KMS-11 (cell line): ENCODE measurements around the gene PTP4A2.

ENCODE experiments used
- H2AFZ ChIP-seq: fragments of 200-600 bp; sonication (generic); 2 replicates; pipeline ENCODE4 v1.6.1; 2016; ENCODE audit warnings: antibody characterized with exemption, mixed run types, low read depth
- H3K27ac ChIP-seq: fragments of 200-600 bp; sonication (generic); 2 replicates; pipeline ENCODE4 v1.6.1; 2016; ENCODE audit warnings: mild to moderate bottlenecking, mixed run types
- H3K27me3 ChIP-seq: fragments of 200-600 bp; sonication (generic); 2 replicates; pipeline ENCODE4 v1.6.1; 2017; ENCODE audit warnings: mild to moderate bottlenecking, low read depth, mixed run types, moderate library complexity; ENCODE audit not compliant: insufficient read depth
- H3K36me3 ChIP-seq: fragments of 200-600 bp; sonication (generic); 2 replicates; pipeline ENCODE4 v1.6.1; 2017; ENCODE audit warnings: mild to moderate bottlenecking, mixed run types; ENCODE audit not compliant: insufficient read depth
- H3K4me1 ChIP-seq: fragments of 200-600 bp; sonication (generic); 2 replicates; pipeline ENCODE4 v1.6.1; 2016; ENCODE audit warnings: mild to moderate bottlenecking, low read depth, mixed run types; ENCODE audit not compliant: poor library complexity, severe bottlenecking
- H3K4me2 ChIP-seq: fragments of 200-600 bp; sonication (generic); 2 replicates; pipeline ENCODE4 v1.7.0; 2016; ENCODE audit warnings: mild to moderate bottlenecking, mixed run types
- H3K4me3 ChIP-seq: fragments of 200-600 bp; sonication (generic); IDR thresholded peaks from 2 replicates; pipeline ENCODE4 v1.6.1; 2017; ENCODE audit warnings: low read depth, low read length, mixed read lengths; ENCODE audit not compliant: insufficient read depth
- H3K79me2 ChIP-seq: fragments of 200-600 bp; sonication (generic); 2 replicates; pipeline ENCODE4 v1.6.1; 2016; ENCODE audit warnings: low read depth, mixed run types; ENCODE audit not compliant: insufficient read depth
- H3K9ac ChIP-seq: fragments of 200-600 bp; sonication (generic); 2 replicates; pipeline ENCODE4 v1.6.1; 2016; ENCODE audit warnings: mild to moderate bottlenecking, mixed run types
- H4K20me1 ChIP-seq: fragments of 200-600 bp; sonication (generic); 2 replicates; pipeline ENCODE4 v1.6.1; 2016; ENCODE audit warnings: mild to moderate bottlenecking, mixed run types; ENCODE audit not compliant: insufficient read depth
- TF ChIP-seq, protein P1 (sequence below): fragments of 200-600 bp; sonication (generic); conservative IDR thresholded peaks from 2 replicates; pipeline ENCODE4 v1.6.1; 2017; ENCODE audit warnings: low read depth, mild to moderate bottlenecking, antibody characterized with exemption, low read length, moderate library complexity, mixed read lengths

The PTP4A2 gene

GRCh38 chr1:31906557-31906956 lies 31.6 kb downstream of the PTP4A2 start:
- peaks cover 4% of the 10 kb centered on the region; the same call in 1 of the 2 replicates for H3K36me3 ChIP-seq

GRCh38 chr1:31905681-31906080 lies 32.5 kb downstream of the PTP4A2 start:
- no peaks in the 10 kb centered on the region for H3K27me3 ChIP-seq
- 0 out of 2 replicates have a peak, but pooled peaks cover 7% of the 10 kb centered on the region for H4K20me1 ChIP-seq
- peaks cover 9% of the 10 kb centered on the region; the same call in 1 of the 2 replicates for H3K79me2 ChIP-seq
- H3K27ac ChIP-seq: no peak overlapping the region
- no peak overlapping the region for H3K4me3 ChIP-seq
- TF ChIP-seq, protein P1, sequence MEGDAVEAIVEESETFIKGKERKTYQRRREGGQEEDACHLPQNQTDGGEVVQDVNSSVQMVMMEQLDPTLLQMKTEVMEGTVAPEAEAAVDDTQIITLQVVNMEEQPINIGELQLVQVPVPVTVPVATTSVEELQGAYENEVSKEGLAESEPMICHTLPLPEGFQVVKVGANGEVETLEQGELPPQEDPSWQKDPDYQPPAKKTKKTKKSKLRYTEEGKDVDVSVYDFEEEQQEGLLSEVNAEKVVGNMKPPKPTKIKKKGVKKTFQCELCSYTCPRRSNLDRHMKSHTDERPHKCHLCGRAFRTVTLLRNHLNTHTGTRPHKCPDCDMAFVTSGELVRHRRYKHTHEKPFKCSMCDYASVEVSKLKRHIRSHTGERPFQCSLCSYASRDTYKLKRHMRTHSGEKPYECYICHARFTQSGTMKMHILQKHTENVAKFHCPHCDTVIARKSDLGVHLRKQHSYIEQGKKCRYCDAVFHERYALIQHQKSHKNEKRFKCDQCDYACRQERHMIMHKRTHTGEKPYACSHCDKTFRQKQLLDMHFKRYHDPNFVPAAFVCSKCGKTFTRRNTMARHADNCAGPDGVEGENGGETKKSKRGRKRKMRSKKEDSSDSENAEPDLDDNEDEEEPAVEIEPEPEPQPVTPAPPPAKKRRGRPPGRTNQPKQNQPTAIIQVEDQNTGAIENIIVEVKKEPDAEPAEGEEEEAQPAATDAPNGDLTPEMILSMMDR: no peak
- H3K4me2 ChIP-seq: no peak overlapping the region
- peaks cover 23% of the 10 kb centered on the region for H3K4me1 ChIP-seq
- no peak overlapping the region for H2AFZ ChIP-seq
- peaks cover 4% of the 10 kb centered on the region; the same call in 1 of the 2 replicates for H3K36me3 ChIP-seq
- H3K9ac ChIP-seq: no peak overlapping the region

More at GRCh38 chr1:31906557-31906956, 31.6 kb downstream of the PTP4A2 start:
- Histone ChIP-seq H3K27ac (no peak overlapping the region), H2AFZ (no peak overlapping the region), H3K79me2 (peaks cover 14% of the 10 kb centered on the region; the same call in 1 of the 2 replicates), H3K9ac (no peak overlapping the region), H4K20me1 (peaks cover 7% of the 10 kb centered on the region; the same call in 1 of the 2 replicates), H3K27me3 (no peaks in the 10 kb centered on the region), H3K4me2 (no peak overlapping the region), H3K4me1 (peaks cover 23% of the 10 kb centered on the region), H3K4me3 (no peak overlapping the region)
- TF ChIP-seq, protein P1: no peak

DNA sequence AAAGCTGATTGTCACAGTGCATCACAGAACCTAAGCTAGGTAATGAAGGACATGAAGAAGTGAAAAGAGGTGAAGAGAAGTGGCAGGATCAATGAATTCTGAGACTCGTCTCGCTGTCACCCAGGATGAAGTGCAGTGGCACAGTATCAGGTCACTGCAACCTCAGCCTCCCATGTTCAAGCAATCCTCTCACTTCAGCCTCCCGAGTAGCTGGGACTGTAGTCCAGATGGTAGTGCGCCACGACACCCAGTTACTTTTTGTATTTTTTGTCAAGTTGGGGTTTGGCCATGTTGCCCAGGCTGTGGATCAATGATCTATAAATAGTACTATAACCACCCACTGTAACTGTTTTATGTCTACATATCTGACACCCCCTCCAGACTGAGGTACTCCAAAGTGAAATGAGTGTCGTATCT lies 33.1 kb downstream of the PTP4A2 start:
- H3K79me2 ChIP-seq: peaks cover 3% of the 10 kb centered on the region; the same call in 1 of the 2 replicates
- H3K36me3 ChIP-seq: peaks cover 4% of the 10 kb centered on the region; the same call in 1 of the 2 replicates
- H3K4me1 ChIP-seq: peaks cover 23% of the 10 kb centered on the region
- TF ChIP-seq, protein P1: no peak
- H3K4me3 ChIP-seq: no peak overlapping the region
- H3K27ac ChIP-seq: no peak overlapping the region
- no peaks in the 10 kb centered on the region for H3K27me3 ChIP-seq
- H2AFZ ChIP-seq: no peak overlapping the region
- no peak overlapping the region for H3K4me2 ChIP-seq
- 0 out of 2 replicates have a peak, but pooled peaks cover 7% of the 10 kb centered on the region for H4K20me1 ChIP-seq
- no peak overlapping the region for H3K9ac ChIP-seq

DNA sequence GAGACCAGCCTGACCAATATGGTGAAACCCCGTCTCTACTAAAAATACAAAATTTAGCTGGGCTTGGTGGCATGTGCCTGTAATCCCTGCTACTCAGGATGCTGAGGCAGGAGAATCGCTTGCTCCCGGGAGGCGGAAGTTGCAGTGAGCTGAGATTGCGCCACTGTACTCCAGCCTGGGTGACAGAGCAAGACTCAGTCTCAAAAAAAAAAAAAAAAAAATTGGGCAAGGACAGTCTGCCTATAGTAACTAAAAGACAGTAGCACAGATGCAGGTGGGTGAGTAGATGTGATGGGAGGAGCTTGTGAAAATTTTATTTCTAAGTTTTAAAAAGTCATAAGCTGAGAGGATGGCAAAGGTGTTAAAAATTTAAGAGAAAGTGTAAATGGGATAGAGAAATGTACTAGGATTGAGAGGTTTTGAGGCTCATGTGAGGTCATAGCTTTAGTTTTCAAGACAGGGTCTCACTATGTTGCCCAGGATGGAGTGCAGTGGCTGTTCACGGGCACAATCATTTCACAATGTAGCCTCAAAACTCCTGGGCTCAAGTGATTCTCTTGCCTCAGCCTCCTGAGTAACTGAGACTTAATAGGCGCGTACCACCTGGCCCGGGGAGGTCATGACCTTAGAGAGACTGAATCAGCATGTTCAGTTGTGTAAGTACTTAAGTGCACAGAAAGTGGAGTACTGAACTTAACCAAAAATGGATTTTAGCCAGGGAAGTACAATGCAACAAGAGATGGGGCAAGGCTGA lies 33.7 kb downstream of the PTP4A2 start:
- Histone ChIP-seq H3K36me3 (peaks cover 4% of the 10 kb centered on the region; the same call in 1 of the 2 replicates), H3K4me2 (no peak overlapping the region), H3K27me3 (no peaks in the 10 kb centered on the region), H3K79me2 (no peaks in the 10 kb centered on the region), H3K4me1 (peaks cover 23% of the 10 kb centered on the region), H4K20me1 (0 out of 2 replicates have a peak, but pooled peaks cover 4% of the 10 kb centered on the region), H3K27ac (no peak overlapping the region), H2AFZ (no peak overlapping the region), H3K9ac (no peak overlapping the region), H3K4me3 (no peak overlapping the region)
- TF ChIP-seq, protein P1: no peak
